ENCODE data around the gene ZNF511. TPM values are rescaled to one million over a fixed set of nuclear protein-coding genes. Genes with fewer than 3 reads are reported as not detected.

Gene ZNF511
- total RNA-seq, 1 experiment from 2014 or later, result 89.4 TPM

DNA sequence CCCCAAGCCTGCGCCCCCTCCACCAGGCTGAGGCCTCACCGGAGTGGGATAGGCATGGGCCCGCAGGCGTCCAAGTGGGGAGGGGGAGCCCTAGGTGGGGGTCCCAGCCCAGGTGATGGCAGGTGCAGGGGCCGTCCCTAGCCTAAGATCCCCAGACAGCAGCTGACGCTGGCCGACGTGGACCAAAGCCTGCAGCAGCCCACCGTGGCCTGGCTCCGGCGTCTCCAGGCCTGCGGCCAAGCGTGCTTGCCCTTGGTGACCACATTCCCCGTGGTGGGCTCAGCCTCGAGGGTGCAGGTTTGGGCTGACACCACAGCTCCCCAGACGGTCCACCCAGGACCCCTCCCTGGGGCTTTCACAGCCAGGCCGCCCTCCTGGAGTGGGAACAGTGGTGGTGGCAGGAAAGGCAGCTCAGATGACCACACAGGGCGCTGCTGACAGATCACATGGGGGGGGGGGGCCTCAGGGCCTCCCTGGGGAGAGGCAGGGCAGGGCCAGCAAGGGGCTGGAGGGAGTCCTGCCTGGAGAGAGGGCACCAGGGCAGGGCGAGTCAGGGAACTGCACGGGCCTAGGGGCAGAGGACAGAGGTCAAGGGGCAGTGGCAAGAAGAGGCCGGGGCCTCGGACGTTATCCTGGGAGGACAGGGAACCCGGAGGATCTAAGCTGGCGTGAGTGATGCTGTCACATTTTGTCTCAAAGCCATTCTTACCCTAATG is 31.3 kb upstream of the ZNF511 start:
- no peaks in the 10 kb centered on the region for H3K9me3 Mint-ChIP-seq
- H3K27ac ChIP-seq (ENCODE audit: insufficient read length, low read depth, low read length), result no peak overlapping the region
- H4K20me1 ChIP-seq (ENCODE audit: control insufficient read depth, insufficient read depth, insufficient read length), result no peaks in the 10 kb centered on the region
- no peak overlapping the region for H3K23ac ChIP-seq (ENCODE audit: insufficient read length, low read depth, low read length)
- H2BK120ac ChIP-seq (ENCODE audit: low read depth, low read length, poor library complexity, severe bottlenecking), result no peak overlapping the region
- H3K56ac ChIP-seq (ENCODE audit: insufficient read length, low read depth, low read length), result no peak overlapping the region
- no peak overlapping the region for H2BK12ac ChIP-seq (ENCODE audit: insufficient read length, low read depth, low read length)
- no CpG with 5 or more reads among the region's 25 CpGs for WGBS (ENCODE audit: extremely low coverage, insufficient read length, low lambda C conversion rate)
- H4K91ac ChIP-seq (ENCODE audit: insufficient read length, low read depth, low read length), result no peak overlapping the region
- no peak overlapping the region for H3K18ac ChIP-seq (ENCODE audit: insufficient read length, low read depth, low read length)
- no peak overlapping the region for H4K5ac ChIP-seq (ENCODE audit: insufficient read length, low read depth, low read length)
- peaks cover 11% of the 10 kb centered on the region for H3K27me3 Mint-ChIP-seq (ENCODE audit: low read depth)
- H2BK20ac ChIP-seq (ENCODE audit: low read depth, low read length, poor library complexity, severe bottlenecking), result no peak overlapping the region
- H3T11ph ChIP-seq (ENCODE audit: low read length), result no peak overlapping the region
- no peak overlapping the region for H3K4ac ChIP-seq (ENCODE audit: low read depth, low read length)
- H3K79me1 ChIP-seq (ENCODE audit: insufficient read depth, low read depth, low read length, poor library complexity, severe bottlenecking), result no peaks in the 10 kb centered on the region
- no peaks in the 10 kb centered on the region; the same call in 1 of the 2 replicates for H3K27me3 ChIP-seq (ENCODE audit: insufficient read depth, low read length)
- H3K27ac Mint-ChIP-seq, result peak overlapping the region in 1 of 3 experiments; percentile 48; a peak in 1 of 7 replicates
- no peak for DNase-seq
- no peaks in the 10 kb centered on the region for H3K4me1 ChIP-seq (ENCODE audit: insufficient read depth, low read length)
- H3K4me3 Mint-ChIP-seq, result no peak overlapping the region; a peak in 1 of 5 replicates
- H3K4me2 ChIP-seq (ENCODE audit: insufficient read depth, insufficient read length, low read length), result peak overlapping the region; percentile 37
- no peak overlapping the region for H4K8ac ChIP-seq (replicated peaks; ENCODE audit: insufficient read length, low read depth, low read length)
- TF ChIP-seq, protein P1, sequence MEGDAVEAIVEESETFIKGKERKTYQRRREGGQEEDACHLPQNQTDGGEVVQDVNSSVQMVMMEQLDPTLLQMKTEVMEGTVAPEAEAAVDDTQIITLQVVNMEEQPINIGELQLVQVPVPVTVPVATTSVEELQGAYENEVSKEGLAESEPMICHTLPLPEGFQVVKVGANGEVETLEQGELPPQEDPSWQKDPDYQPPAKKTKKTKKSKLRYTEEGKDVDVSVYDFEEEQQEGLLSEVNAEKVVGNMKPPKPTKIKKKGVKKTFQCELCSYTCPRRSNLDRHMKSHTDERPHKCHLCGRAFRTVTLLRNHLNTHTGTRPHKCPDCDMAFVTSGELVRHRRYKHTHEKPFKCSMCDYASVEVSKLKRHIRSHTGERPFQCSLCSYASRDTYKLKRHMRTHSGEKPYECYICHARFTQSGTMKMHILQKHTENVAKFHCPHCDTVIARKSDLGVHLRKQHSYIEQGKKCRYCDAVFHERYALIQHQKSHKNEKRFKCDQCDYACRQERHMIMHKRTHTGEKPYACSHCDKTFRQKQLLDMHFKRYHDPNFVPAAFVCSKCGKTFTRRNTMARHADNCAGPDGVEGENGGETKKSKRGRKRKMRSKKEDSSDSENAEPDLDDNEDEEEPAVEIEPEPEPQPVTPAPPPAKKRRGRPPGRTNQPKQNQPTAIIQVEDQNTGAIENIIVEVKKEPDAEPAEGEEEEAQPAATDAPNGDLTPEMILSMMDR (conservative IDR thresholded peaks at IDR 0.05), result no peak
- no peaks in the 10 kb centered on the region for H3K9me3 ChIP-seq (ENCODE audit: control insufficient read depth, low read depth, low read length)
- no peak overlapping the region for H3K14ac ChIP-seq (ENCODE audit: insufficient read depth, low read length)
- H3K4me1 Mint-ChIP-seq, result peaks cover 3 to 7% of the 10 kb centered on the region in 2 experiments; a peak in 3 of 4 replicates
- H2BK5ac ChIP-seq (ENCODE audit: insufficient read length, low read length), result no peak overlapping the region
- no peak overlapping the region for H2AFZ ChIP-seq (ENCODE audit: low read length)
- no peaks in the 10 kb centered on the region for H3K79me2 ChIP-seq (ENCODE audit: insufficient read depth, low read length)
- peaks cover 7% of the 10 kb centered on the region for H3K23me2 ChIP-seq (ENCODE audit: insufficient read length, low read depth, low read length, poor library complexity, severe bottlenecking)
- H3K36me3 Mint-ChIP-seq (ENCODE audit: insufficient read depth in 1 of 3, low read depth in 3 of 3), result peaks cover 3 to 17% (median 11%) of the 10 kb centered on the region in 3 experiments; a peak in 6 of 7 replicates
- no peak overlapping the region for H3K9ac ChIP-seq (ENCODE audit: extremely low read depth, insufficient read length, low read length)
- H2BK15ac ChIP-seq (ENCODE audit: low read depth, low read length), result no peak overlapping the region
- no peak overlapping the region for H2AK5ac ChIP-seq (ENCODE audit: insufficient read length, low read length)
